ENCODE measurements around the gene MSH3. TPM values are rescaled to one million over a fixed set of nuclear protein-coding genes. Genes with fewer than 3 reads are reported as not detected.

MSH3 gene
- polyA plus RNA-seq, 3 donors, result 4.5 to 9.9 (median 8.0) TPM

GRCh38 chr5:80912479-80912878 is 258.0 kb downstream of the MSH3 start:
- H4K20me1 ChIP-seq (ENCODE audit: insufficient read depth, low read length), result no peaks in the 10 kb centered on the region
- intact Hi-C loops (cut with micrococcal nuclease), result no loop called here
- 100% methylated on average over 1 of the region's 3 CpGs for WGBS (ENCODE audit: insufficient coverage)
- no peak overlapping the region for H3K4me3 ChIP-seq (replicated peaks in 1 of 3; ENCODE audit: low read depth in 2 of 3, low read length in 3 of 3)
- no peak overlapping the region for H3K27ac ChIP-seq (ENCODE audit: low read depth in 1 of 2, low read length in 2 of 2)
- H3K79me2 ChIP-seq (ENCODE audit: insufficient read depth, low read length), result no peaks in the 10 kb centered on the region
- Mint-ChIP-seq H3K27ac (no peak overlapping the region), H3K9me3 (peaks cover 0 to 6% (median 3%) of the 10 kb centered on the region in 7 donors), H3K4me3 (no peak overlapping the region), H3K4me1 (no peaks in the 10 kb centered on the region), H3K27me3 (ENCODE audit: low read depth in 3 of 3) (peaks cover 1 to 4% (median 2%) of the 10 kb centered on the region in 3 donors), H3K36me3 (peaks cover 0 to 2% of the 10 kb centered on the region in 2 donors)
- H3K4me1 ChIP-seq (ENCODE audit: control insufficient read depth in 1 of 2, insufficient read depth in 2 of 2, low read length in 2 of 2), result no peaks in the 10 kb centered on the region
- no peaks in the 10 kb centered on the region for H3K36me3 ChIP-seq (replicated peaks in 1 of 2; ENCODE audit: control insufficient read depth in 1 of 2, insufficient read depth in 2 of 2, low read length in 2 of 2)
- TF ChIP-seq, protein P1, sequence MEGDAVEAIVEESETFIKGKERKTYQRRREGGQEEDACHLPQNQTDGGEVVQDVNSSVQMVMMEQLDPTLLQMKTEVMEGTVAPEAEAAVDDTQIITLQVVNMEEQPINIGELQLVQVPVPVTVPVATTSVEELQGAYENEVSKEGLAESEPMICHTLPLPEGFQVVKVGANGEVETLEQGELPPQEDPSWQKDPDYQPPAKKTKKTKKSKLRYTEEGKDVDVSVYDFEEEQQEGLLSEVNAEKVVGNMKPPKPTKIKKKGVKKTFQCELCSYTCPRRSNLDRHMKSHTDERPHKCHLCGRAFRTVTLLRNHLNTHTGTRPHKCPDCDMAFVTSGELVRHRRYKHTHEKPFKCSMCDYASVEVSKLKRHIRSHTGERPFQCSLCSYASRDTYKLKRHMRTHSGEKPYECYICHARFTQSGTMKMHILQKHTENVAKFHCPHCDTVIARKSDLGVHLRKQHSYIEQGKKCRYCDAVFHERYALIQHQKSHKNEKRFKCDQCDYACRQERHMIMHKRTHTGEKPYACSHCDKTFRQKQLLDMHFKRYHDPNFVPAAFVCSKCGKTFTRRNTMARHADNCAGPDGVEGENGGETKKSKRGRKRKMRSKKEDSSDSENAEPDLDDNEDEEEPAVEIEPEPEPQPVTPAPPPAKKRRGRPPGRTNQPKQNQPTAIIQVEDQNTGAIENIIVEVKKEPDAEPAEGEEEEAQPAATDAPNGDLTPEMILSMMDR (IDR thresholded peaks at IDR 0.05), result no peak
- no peaks in the 10 kb centered on the region for H3K27me3 ChIP-seq (ENCODE audit: control insufficient read depth in 2 of 2, insufficient read depth in 2 of 2, low read length in 2 of 2)
- H3K4me2 ChIP-seq (replicated peaks; ENCODE audit: extremely low read depth, low read length, poor library complexity, severe bottlenecking), result no peak overlapping the region
- no peak for DNase-seq
- H3K9ac ChIP-seq (ENCODE audit: insufficient read depth, low read length, poor library complexity, severe bottlenecking), result no peak overlapping the region
- H3K9me3 ChIP-seq (replicated peaks in 1 of 2; ENCODE audit: control insufficient read depth in 1 of 2, insufficient read depth in 1 of 2, low read length in 2 of 2), result no peaks in the 10 kb centered on the region
- no peak overlapping the region for H2AFZ ChIP-seq (ENCODE audit: insufficient read depth, low read depth, low read length, poor library complexity, severe bottlenecking)

DNA sequence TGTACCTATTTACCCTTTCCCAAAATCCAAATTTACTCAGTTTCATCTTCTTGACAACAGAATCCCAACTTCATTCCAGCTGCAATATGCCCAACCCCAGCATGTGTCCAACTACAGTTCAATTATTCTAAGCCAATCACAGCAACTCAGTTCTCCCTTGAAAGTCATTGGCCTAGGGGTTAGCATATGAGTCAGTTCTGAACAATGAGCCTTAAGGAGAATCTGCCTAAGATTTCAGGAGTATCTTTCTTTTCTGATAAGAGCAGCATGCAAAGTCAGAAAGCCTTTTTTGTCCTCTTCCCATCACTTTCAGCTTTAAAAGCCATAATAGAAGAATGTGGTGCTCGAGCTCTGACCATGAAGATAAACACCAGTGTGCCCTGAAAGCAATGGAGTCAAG is 261.3 kb downstream of the MSH3 start:
- Histone ChIP-seq H3K9me3 (replicated peaks in 1 of 2; ENCODE audit: control insufficient read depth in 1 of 2, insufficient read depth in 1 of 2, low read length in 2 of 2) (no peaks in the 10 kb centered on the region), H3K4me2 (replicated peaks; ENCODE audit: extremely low read depth, low read length, poor library complexity, severe bottlenecking) (no peak overlapping the region), H3K4me1 (ENCODE audit: control insufficient read depth in 1 of 2, insufficient read depth in 2 of 2, low read length in 2 of 2) (no peaks in the 10 kb centered on the region), H2AFZ (ENCODE audit: insufficient read depth, low read depth, low read length, poor library complexity, severe bottlenecking) (no peak overlapping the region), H3K79me2 (ENCODE audit: insufficient read depth, low read length) (no peaks in the 10 kb centered on the region), H3K36me3 (replicated peaks in 1 of 2; ENCODE audit: control insufficient read depth in 1 of 2, insufficient read depth in 2 of 2, low read length in 2 of 2) (no peaks in the 10 kb centered on the region), H3K4me3 (replicated peaks in 1 of 3; ENCODE audit: low read depth in 2 of 3, low read length in 3 of 3) (no peak overlapping the region), H3K27me3 (ENCODE audit: control insufficient read depth in 2 of 2, insufficient read depth in 2 of 2, low read length in 2 of 2) (no peaks in the 10 kb centered on the region), H4K20me1 (ENCODE audit: insufficient read depth, low read length) (no peaks in the 10 kb centered on the region), H3K27ac (ENCODE audit: low read depth in 1 of 2, low read length in 2 of 2) (no peak overlapping the region), H3K9ac (ENCODE audit: insufficient read depth, low read length, poor library complexity, severe bottlenecking) (no peak overlapping the region)
- Mint-ChIP-seq H3K27ac (no peak overlapping the region), H3K4me3 (no peak overlapping the region), H3K27me3 (ENCODE audit: low read depth in 3 of 3) (peaks cover 0 to 7% (median 2%) of the 10 kb centered on the region in 3 donors), H3K9me3 (peaks cover 0 to 6% (median 3%) of the 10 kb centered on the region in 7 donors), H3K4me1 (peaks cover 6% of the 10 kb centered on the region), H3K36me3 (peaks cover 0 to 2% of the 10 kb centered on the region in 2 donors)
- intact Hi-C loops (cut with micrococcal nuclease), result no loop called here
- TF ChIP-seq, protein P1 (IDR thresholded peaks at IDR 0.05), result no peak
- WGBS (ENCODE audit: insufficient coverage), result no CpG with 5 or more reads among the region's 1 CpG
- DNase-seq, result no peak
